Measurements from ENCODE around the gene CDK6.
A peak's percentile ranks its signal among the peaks of the same experiment; 100 is the strongest.
"Not testable (repeated sequence)": the region's sequence is repeated elsewhere in the genome, so short reads cannot be mapped to it uniquely, and the experiment has no call there.

The CDK6 gene

DNA sequence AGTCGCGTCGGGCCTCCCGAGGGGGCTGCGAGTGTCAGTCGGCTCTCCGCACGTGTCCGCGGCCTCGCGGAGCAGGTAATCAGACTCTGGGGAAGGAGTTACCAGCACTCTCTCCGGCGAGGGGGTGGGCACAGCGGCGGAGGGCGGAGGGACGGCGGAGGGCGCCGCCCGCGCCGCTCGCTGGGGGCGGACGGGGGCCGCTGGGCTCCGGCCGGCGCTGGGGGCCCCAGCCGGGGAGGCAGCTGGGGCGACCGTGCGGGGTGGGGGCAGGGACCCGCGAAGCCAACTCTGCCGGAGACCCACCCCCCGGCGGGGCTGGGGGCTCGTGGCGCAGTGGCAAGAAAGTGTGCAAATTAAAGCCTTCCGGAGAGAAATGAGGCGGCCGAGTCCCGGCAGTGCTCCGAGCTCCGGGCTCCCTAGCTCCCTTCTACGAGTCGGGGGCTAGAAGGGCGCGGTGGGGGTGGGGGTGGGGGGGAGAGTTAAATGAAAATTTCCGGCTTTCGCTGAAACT lies at the start of gene CDK6:
TSS of gene CDK6 (minus strand) at position 85 of the 511 bp plus-strand sequence. CDS start 3,250 bp downstream, outside the sequence.
- peak; percentile 72 for DNase-seq

DNA sequence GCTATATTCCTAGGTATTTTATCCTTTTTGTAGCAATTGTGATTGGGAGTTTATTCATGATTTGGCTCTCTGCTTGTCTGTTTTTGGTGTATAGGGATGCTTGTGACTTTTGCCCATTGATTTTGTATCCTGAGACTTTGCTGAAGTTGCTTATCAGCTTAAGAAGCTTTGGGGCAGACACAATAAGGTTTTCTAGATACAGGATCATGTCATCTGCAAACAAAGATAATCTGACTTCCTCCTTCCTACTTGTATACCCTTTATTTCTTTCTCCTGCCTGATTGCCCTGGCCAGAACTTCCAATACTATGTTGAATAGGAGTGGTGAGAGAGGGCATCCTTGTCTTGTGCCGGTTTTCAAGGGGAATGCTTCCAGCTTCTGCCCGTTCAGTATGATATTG lies 49.7 kb upstream of the CDK6 start:
- DNase-seq = not testable (repeated sequence)

DNA sequence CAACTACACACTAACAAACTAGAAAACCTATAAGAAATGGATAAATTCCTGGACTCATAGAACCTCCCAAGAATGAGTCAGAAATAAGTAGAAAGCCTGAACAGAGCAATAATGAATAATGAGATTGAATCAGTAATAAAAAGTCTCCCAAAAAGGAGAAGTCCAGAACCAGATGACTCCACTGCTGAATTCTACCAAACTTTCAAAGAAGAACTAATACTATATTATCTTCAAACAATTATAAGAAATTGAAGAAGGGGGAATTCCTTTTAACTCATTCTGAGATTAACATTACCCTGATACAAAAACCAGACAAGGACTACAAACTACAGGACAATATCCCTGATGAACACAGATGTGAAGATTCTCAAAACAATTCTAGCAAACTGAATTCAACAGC lies 47.8 kb upstream of the CDK6 start:
- no peak for DNase-seq

DNA sequence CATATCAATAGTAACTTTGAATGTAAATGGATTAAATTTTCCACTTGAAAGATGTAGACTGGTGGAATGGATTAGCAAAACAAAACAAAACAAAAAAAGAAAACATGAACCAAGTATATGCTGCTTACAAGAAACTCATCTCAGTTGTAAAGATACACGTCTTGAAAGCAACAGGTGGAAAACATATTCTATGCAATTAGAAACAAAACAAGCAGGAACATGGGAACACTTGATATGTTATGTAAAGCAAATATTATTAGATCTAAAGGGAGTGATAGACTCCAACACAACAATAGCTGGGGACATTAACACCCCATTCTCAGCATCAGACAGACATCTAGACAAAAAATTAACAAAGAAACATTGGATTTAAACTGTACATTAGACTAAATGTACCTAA lies 46.4 kb upstream of the CDK6 start:
- no peak for DNase-seq

DNA sequence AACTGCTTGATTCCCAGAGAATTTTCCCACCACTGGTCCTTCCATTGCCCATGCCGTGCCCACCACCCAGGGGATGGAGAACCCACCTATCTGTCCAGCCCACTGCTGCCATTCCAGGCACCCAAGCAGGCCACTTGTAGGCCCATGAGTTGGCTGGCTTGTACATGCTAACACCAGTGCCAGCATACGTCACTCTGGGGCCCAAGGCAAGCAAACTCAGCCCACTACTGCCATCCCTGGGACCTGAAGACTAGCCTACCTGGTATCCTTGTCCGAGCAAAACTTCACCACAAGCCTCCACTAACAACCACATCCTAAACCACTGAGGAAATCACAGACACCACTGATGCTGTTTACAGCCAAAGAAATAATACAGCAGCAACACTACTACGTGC lies 44.7 kb upstream of the CDK6 start:
- no peak for DNase-seq

DNA sequence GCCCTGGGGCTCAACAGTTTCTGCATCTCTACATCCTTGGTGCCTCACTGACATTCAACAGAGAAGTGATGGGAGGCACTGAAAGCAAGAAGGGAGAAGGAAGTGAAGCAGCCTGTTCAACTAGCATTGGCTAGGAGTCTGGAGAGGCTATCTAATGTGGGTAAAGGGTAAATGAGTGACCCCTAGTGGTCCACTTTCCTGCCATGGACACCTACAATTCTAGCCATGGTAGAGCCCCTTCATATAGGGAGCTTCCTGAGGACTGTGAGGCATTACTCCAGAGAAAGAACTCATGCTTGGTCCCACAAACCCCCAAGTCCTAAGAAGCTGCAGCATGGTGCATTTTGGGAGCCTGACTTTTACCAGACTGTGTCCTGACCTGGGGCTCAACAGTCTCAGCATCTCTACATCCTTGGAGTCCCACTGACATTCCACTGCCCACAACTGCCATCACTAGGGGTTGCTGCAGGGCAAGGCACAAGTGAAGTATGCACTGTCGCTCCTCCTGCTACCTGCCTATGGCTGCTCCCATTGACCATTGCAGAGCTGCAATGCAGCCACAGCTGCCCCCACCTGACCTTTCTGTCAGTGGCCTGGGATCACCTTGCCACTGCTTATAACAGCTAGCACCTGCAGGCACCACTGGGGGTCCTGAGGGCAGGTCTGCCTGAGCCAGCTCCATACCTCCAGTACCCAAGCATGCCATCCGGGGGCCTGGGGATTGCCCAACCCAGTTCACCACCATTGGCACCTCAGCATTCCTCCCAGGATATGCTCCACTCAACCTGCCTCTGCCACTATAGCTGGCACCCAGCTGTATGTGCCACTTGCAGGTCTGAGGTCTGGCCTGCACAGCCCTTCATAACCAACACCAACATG lies 44.1 kb upstream of the CDK6 start:
- DNase-seq = no peak

DNA sequence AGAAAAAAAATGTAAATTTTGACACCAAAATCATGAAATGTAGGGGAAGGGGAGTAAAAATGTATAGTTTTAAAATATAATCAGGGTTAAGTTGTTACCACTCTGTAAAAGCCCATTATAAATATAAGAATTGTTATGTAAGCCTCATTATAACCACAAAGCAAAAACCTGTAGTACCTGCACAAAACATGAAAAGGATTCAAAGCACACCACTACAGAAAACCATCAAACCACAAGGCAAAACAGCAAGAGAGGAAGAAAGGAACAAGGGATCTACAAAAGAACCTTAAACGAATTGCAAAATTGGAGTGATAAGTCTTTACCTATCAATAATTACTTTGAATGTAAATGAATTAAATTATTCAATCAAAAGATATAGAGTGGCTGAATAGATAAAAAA lies 41.0 kb upstream of the CDK6 start:
- no peak for DNase-seq

DNA sequence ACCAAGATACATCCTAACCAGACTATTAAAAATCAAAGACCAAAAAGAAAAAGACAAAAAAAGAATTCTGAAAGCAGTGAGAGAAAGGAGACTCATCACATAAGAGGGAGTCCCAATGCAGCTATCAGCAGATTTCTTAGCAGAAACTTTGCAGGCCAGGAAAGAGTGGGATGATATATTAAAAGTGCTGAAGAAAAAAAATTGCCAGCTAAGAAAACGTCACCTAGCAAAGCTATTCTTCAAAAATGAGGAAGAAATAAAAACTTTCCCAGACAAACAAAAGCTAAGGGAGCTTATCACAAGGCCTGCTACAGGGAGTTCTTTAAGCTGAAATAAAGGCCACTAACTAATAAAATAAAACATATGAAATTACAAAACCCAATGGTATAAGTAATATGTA lies 40.5 kb upstream of the CDK6 start:
- DNase-seq = no peak

DNA sequence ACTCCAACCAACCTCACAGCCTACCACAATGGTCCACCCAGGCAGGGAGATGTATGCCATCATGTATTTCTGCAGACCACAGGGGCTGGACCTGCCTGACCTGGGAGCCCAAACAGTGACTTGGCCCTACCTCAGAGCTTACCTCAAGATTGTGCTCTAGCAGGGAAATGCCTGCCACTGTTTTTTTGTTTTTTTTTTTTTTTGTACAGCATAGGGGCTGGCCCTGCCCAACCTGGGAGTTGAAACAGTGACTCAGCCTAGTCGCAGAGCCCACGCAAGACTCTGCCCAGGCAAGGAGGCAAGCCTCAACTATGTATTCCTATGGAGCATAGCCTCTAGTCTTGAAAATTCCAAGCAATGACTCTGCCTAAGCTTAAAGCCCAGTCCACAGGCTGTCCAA lies 39.3 kb upstream of the CDK6 start:
- DNase-seq = no peak

DNA sequence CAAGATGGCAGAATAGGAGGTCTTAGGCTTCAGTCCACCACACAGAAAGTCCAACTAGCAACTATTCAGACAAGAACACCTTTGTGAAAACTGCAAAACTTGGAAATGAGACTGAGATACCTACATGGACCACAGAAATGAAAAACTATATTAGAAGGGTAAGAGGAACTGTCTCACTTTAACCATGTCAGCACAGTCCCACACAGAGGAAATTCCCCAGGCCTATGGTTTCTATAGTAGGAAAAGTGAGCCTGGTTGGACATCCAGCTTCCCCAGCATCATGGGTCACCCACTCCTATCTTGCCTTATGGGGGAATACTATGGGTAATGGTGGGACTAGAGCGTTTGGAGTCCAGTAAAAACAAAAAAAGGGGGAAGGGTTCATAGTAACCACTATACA lies 38.8 kb upstream of the CDK6 start:
- DNase-seq = no peak

DNA sequence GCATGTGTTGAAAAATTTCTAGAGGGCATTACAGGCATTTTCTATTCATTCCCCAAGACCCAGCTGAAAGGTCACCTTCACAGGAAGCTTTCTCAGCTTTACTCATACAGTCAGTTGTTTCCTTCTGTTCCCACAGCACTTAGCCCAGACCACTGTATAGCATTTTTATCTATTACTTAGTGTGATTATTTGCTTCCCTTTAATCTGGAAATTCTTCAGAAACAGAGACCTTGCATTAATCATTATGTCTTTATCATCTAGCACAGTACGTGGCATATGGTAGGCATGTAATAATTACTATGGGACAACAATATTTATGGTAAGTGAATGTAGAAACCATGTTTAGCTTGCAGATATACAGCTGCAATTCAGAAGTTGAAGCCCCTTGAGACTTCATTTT lies 38.2 kb upstream of the CDK6 start:
- DNase-seq = no peak

DNA sequence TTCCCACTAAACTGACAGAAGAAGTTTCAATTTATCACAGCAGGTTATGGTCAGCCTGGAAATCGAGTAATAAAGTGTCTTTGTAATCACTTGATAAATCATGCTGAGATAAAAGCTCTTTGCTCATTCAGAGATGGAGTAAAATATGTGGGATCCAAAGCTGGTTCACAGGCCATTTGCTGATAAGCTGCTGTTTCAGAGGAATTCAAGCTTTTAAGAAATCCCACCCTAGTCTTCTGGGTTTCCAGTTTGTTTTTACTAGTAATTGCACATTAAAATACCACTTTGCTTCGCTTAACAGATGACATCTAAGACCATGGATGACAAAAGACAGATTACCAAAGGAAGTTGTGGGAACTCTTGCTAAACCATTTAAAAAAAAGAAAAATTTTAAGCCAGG lies 37.4 kb upstream of the CDK6 start:
- DNase-seq = no peak

DNA sequence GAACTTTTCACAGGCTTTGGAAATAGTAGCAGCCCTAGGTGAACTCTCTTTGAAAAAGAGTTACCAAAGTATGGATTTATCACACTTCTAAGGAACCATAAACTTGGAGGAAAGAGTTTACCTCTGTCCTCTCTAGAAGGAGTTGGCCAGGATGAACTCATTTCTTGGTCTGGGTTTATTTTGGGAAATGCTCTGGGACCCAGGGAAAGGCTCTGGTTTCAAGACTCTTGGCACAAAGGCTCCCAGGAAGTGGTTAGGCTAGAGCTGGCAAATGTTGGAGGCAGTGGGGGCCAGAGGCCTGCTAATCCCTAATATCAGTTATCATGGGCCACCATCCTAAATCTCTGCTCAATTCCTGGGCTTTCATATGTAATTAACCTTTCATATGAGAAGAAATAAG lies 36.3 kb upstream of the CDK6 start:
- no peak for DNase-seq

DNA sequence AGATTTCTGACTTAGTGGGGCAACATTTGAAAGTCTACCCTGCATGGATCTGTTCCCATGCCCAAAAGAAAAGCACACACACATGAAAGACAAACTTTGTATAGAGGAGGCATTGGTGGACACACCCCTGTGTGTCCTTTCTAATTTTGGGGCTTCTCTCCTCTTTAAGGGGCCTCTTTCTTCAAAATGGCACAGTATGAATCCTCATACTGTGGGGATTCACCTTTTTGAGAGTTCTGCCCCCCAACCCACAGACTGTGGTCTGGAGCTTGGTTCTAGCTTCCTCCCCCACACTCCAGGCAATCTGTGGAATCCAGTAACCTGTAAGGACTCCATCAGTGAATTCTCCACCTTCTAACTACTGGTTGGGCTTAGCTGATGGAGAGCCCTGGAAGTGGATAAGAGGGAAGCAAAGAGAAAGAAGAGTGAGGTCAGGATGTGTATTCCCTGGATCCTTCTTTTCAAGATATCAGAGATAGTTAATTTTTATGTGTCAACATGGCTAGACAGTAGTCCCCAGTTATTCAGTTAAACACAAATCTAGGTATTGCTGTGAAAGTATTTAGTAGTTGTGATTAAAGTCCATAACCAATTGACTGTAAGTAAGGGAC lies 32.4 kb upstream of the CDK6 start:
- no peak for DNase-seq

DNA sequence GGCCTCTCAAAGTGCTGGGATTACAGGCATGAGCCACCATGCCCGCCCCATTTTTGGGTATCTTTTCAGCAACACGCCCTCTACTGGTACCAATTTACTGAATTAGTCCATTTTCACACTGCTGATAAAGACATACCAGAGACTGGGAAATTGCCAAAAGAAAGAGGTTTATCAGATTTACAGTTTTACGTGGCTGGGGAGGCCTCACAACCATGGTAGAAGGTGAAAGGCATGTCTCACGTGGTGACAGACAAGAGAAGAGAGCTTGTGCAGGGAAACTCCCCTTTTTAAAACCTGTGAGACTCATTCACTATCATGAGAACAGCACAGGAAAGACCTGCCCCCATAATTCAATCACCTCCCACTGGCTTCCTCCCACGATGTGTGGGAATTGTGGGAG lies 27.8 kb upstream of the CDK6 start:
- DNase-seq = not testable (repeated sequence)

DNA sequence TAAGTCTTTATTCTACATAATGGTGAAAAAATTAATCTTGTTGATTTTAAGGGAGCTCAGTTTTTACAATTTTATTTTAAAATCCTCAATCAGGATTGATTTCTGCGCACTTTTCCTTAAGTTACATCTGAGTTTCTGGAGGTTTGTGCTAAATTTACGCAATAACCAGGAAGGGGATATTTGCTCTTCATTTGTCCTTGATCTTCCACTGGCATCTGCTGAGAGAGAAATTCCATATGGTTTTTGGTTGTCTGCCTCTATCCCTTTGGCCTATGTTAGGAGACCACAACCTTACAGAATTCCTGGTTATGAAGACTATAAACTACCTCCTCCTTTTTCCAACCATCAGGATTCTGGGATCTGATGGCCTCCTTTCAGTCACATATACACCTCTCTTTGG lies 20.1 kb upstream of the CDK6 start:
- DNase-seq = no peak

DNA sequence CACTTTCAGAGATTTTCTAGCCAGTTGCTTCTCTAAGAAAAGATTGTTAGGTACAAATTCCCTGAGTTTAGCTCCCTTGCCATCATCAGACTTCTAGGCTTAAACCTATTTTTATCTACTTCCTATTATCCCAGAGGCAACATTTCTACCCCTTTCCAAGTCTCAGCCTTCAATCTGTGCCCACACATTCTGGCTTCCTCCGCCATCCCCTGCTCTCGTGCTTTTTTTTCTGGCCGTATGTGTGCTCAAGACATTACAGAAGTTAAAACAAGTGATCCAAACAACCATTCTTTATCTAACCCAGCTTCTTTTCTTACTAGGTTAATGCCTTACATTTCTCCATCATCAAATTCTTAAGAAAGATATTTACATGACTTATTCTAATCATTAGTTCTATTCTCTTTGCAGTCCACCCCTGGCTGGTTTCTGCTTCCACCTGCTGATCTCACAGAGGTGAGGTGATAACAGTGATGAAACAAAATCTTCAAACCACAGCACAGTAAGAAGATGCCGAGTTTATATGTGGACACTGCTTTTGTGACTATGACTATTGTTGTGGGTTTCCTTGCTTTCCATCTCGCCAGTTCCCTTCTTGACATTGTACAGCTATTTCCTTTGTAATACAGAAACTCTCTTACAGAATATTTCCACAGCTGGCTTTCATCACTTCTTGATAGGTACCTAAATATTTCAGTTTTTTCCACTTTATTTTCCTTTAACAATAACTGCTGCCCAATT lies 18.3 kb upstream of the CDK6 start:
- DNase-seq = no peak

DNA sequence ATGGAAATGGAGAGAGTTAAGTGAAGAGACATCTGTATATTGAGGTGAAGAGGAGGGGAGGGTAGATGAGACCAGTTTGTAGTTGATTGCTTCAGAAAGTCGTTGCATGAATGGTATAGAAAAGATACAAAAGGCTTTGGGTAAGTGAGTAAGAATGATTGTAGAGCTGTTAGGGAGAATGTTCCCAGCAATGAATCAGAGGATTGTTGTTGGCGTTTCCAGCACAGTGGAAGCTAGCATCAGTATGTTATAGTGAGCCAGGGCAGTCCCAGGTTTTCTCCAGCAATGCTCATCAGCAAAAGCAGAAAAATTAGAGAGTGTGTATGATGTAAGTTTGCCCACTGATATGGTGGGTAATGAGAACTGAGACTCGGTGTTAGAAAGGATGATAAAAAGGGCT lies 15.4 kb upstream of the CDK6 start:
- no peak for DNase-seq

DNA sequence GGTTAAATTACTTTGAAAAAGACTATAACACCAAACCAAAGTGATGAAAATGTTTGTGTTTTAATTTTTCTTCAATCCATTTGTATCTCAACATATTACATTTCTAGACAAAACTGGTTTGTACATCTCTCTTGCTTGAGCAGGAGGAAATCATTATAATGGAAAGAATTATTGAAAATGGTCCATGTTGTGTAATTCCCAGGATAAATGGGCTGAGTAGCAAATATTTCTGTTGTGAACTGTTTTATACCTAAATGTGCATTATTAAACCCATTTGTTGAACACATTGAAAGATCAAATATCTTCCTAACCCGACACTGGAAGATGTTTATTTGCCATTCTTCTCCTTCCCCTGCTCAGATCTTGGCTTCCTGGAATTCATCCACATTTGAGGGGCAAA lies 14.1 kb upstream of the CDK6 start:
- no peak for DNase-seq

DNA sequence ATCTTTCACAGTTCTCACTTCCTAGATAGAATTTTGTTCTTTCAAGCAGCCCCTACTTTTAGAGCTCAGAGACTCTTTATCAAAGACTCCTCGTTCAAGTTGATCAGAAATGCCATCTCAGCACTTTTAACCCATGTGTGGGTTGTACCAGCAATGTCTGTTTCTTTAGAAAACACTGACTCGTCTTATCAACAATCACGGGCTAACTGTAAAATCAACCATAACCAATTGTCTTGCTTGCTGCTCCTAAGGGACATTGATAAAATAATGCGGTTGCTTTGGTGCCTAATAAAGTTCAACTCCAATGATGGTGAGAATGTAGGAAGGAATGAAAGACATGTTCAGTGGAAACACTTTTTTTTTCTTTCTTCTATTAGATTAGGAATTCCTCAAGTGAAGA lies 12.9 kb upstream of the CDK6 start:
- DNase-seq = no peak

DNA sequence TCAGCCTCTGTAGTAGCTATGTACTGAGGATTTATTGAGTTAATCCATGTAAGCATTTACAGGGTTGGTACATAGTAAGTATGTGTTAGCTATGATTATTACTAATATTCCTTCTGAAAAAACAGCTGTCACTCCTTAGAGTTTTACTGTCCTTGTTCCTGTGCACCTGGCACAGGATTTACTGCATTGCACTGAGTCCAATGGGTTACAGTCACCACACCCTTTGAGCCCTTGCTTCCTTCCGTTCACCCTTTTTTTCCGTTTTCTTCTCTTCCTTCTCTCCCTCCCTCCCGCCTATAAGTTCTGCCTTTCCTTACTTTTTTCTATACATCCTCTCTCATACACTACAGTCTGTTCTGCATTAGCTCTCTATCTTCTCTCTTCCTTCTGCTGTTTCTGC lies 12.5 kb upstream of the CDK6 start:
- no peak for DNase-seq

DNA sequence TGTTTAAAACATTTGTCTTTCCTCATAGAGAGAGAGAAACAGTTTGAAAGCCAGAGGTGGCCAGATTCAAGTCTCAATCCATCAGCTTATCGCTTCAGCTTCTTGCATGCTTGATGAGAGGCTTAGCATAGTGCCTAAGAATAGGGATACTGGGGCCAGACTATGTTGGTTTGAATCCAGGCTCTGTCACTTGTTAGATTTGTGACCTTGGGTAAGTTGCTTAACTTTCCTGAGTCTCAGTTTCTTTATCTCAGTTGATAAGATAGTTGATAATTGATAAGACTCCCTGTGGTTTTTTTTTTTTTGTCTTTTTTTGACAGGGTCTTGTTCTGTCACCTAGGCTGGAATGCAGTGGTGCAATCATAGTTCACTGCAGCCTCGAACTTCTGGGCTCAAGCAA lies 12.1 kb upstream of the CDK6 start:
- DNase-seq = no peak

DNA sequence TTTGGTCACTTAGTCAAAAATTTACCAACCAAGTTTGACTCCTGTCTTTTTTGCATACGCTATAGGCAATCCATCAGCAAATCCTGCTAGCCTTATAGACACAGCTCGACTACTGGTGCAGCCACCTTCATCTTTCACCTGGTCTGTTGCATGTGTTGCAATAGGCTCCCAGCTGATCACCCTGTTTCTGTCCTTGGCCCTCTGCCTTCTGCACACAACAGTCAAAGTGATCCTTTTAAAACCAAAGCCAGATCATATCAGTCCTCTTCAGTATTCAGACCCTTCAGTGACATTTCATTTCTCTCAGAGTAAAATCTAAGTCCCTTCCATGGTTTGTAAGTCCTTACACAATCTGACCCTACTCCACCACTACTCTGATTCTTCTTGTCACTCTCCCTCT lies 10.9 kb upstream of the CDK6 start:
- DNase-seq = no peak

DNA sequence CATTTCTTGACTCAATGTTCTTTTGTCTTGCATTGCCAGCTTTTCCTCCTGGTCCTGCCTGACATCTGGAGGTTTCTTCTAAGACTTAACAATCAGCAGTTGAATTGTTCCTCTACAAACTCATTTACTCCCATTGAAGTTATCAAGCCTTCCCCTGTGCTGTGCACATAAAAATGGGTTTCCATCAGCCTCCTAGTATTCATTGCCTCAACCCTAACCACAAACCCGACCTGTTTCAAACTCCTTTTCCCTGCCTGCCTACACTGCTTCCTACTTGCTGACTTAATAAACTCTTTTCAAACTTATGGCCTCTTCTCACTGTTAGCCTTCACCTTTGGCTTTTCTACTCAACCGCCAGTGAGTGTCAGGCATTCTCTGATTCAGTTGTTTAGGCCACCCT lies 9.4 kb upstream of the CDK6 start:
- DNase-seq = no peak
